Astrocyte of the hippocampus (primary cell): ENCODE measurements around the gene IFIT5.
"Not testable (repeated sequence)": the region's sequence is repeated elsewhere in the genome, so short reads cannot be mapped to it uniquely, and the experiment has no call there.

Experiments
- DNase-seq: peaks from one replicate; pipeline ENCODE4 v3.0.0; 2011; ENCODE audit warnings: low read depth, low spot score

IFIT5 gene

GRCh38 chr10:89393898-89394297 is 20.5 kb upstream of the IFIT5 start:
- no peak for DNase-seq

- DNase-seq: no peak
Measured at GRCh38 chr10:89395141-89395540, 19.2 kb upstream of the IFIT5 start.

- no peak for DNase-seq
Measured at GRCh38 chr10:89398003-89398749, 16.2 kb upstream of the IFIT5 start.

- no peak for DNase-seq
Measured at GRCh38 chr10:89399956-89400355, 14.4 kb upstream of the IFIT5 start.

DNA sequence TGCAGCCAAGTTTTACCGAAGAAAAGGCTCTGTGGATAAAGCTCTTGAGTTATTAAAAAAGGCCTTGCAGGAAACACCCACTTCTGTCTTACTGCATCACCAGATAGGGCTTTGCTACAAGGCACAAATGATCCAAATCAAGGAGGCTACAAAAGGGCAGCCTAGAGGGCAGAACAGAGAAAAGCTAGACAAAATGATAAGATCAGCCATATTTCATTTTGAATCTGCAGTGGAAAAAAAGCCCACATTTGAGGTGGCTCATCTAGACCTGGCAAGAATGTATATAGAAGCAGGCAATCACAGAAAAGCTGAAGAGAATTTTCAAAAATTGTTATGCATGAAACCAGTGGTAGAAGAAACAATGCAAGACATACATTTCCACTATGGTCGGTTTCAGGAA is 11.3 kb upstream of the IFIT5 start:
- DNase-seq: no peak

- peak; percentile 45 for DNase-seq
Measured at GRCh38 chr10:89404104-89405047, 10.0 kb upstream of the IFIT5 start.

DNA sequence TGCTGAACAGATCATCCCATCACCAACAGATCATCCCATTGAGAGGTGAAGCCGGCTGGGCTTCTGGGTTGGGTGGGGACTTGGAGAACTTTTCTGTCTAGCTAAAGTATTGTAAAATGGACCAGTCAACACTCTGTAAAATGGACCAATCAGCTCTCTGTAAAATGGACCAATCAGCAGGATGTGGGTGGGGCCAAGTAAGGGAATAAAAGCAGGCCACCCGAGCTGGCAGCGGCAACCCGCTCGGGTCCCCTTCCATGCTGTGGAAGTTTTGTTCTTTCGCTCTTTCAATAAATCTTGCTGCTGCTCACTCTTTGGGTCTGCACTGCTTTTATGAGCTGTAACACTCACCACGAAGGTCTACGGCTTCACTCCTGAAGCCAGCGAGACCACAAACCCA is 8.2 kb upstream of the IFIT5 start:
- DNase-seq: not testable (repeated sequence)

GRCh38 chr10:89407792-89408191 is 6.6 kb upstream of the IFIT5 start:
- DNase-seq: not testable (repeated sequence)

- DNase-seq: not testable (repeated sequence)
Measured at GRCh38 chr10:89409282-89409681, 5.1 kb upstream of the IFIT5 start.

DNA sequence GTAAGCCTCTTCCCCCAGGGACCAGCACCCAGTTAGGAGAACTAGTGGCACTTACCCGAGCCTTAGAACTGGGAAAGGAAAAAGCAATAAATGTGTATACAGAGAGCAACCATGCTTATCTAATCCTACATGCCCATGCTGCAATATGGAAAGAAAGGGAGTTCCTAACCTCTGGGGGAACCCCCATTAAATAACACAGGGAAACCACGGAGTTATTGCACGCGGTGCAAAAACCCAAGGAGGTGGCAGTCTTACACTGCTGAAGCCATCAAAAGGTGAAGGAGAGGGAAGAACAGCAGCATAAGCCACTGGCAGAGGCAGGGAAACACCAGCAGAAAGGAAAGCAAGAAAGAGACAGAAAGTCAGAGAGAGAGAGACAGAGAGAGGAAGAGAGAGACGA is 3.8 kb upstream of the IFIT5 start:
- not testable (repeated sequence) for DNase-seq

DNA sequence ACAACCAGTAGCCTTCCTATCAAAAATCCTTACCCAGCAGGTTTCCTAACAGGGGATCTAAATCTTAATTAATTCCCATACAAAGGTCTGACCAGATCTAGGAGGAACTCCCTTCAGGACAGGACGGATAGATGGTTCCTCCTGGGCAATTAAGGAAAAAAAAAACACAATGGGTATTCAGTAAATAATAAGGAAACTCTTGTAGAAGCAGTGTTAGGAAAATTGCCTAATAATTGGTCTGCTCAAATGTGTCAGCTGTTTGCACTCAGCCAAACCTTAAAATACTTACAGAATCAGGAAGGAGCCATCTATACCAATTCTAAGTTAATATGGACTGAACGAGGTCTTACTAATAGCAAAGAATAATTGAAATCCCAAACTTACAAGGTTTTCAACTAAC is 3.2 kb upstream of the IFIT5 start:
- not testable (repeated sequence) for DNase-seq

DNA sequence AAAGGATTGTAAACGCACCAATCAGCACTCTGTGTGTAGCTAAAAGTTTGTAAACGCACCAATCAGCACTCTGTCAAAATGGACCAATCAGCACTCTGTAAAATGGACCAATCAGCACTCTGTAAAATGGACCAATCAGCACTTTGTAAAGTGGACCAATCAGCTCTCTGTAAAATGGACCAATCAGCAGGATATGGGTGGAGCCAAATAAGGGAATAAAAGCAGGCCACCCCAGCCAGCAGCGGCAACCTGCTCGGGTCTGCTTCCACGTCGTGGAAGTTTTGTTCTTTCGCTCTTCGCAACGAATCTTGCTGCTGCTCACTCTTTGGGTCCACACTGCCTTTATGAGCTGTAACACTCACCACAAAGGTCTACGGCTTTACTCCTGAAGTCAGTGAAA is 2.1 kb upstream of the IFIT5 start:
- not testable (repeated sequence) for DNase-seq

DNA sequence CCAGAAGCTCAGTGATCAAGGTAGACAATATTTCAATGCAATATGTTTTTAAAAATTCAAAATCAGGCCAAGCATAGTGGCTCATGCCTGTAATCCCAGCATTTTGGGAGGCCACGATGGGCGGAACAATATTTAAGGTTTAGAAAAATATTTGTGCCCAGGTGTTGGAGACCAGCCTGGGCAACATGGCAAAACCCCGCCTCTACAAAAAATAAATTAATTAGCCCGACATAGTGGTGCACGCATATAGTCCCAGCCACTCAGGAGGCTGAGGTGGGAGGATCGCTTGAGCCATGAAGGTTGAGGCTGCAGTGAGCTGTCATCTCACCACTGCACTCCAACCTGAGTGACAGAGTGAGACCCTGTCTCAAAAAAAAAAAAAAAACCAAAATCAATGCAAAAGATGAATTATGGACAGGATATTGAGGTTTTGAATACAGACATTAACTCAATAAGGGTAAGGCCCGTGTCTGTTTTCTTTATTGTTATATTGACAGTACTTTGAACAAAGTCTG is 913 bp upstream of the IFIT5 start:
- DNase-seq: no peak

GRCh38 chr10:89414879-89415821 is 782 bp downstream of the IFIT5 start:
- peak; percentile 74 for DNase-seq

GRCh38 chr10:89416465-89416864 is 2.1 kb downstream of the IFIT5 start:
- no peak for DNase-seq

GRCh38 chr10:89419548-89419947 is 5.2 kb downstream of the IFIT5 start:
- DNase-seq: peak; percentile 18

DNA sequence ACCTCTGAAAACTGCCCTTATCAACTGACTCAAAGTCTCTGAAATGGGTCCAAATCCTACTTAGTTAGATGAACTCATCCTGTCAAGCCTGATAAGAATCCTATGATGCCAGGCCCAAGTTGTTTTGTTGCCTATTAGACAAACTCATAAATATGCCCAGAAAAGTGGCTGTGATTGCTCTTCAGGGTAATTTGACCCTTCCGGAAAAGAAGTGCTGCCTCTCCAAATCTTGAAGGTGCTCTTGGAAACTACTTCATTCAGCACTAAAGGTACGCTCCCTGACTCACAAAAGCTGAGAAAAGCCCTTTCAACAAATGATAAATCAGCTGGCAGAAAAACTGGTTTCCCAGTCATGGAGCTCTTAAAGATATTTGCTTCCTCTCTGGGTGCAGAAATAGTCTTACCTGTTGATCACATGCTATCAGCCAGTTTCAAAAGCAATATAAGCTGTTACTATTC is 6.7 kb downstream of the IFIT5 start:
- no peak for DNase-seq

DNA sequence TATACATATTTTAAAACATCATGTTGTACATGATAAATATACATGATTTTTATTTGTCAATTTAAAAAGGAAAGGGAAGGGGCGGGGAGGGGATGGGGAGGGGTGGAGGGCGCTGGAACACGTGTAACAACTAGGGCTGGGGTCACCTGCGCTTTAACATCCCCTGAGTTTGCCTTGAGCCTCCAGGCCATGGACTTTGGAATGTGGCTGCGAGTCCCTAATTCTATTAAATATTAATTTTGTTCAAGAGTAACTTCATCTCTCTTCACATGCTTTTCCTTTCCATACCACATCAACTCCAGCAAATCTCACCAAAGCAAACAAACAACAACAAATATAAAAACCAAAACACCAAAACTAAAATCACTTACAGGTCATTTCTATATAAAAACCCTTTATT is 10.6 kb downstream of the IFIT5 start:
- no peak for DNase-seq

DNA sequence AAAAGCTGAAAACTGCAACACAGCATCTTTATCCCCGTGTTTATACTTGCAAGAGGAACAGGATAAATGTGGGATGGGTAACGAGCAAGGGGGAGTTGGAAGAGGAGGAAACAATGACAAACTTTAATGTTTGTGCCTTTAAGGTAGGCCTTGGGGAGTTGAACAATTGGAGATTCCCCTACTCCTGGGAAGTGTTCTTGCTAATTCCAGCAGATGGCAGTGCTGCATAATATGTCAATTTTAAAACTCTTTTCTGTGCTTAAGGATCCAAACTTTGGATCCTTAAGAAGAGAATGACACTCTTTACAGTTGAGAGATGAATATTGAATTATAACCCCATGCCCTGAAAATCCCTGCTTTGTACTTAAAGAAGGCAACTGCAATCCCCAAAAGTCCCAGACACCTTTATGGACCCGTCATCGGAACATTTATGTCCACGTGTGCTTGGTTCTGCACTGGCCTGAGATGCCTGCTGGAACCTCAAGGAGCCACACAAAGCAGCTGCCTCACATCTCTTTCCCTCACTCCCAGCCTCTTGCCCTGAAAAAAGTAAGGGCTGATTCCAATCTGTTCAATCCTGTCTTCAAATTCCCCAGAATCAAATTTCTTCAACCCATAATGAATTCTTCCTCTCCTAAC is 12.0 kb downstream of the IFIT5 start:
- DNase-seq: peak; percentile 78

GRCh38 chr10:89427629-89428028 is 13.3 kb downstream of the IFIT5 start:
- DNase-seq: peak; percentile 71

GRCh38 chr10:89428877-89429276 is 14.5 kb downstream of the IFIT5 start:
- DNase-seq: peak; percentile 52
